Fibroblast of lung (primary cell): ENCODE results near the gene TNFAIP2.

ENCODE experiments used
- EZH2 ChIP-seq: IDR thresholded peaks from 2 replicates; pipeline ENCODE4 v1.5.1; 2012; ENCODE audit warnings: low read length, control low read depth, mild to moderate bottlenecking; ENCODE audit errors: missing control alignments
- TF ChIP-seq, protein P1 (sequence below), 2 donors: IDR thresholded peaks in 1 of 2; conservative IDR thresholded peaks in 1 of 2; 1 replicate in 1 of 2; 2 replicates in 1 of 2; pipeline ENCODE4 v1.5.1; 2011 to 2012; ENCODE audit warnings: low read length in 2 of 2, control low read depth in 1 of 2, inconsistent platforms in 1 of 2, low read depth in 1 of 2, mild to moderate bottlenecking in 1 of 2

DNA sequence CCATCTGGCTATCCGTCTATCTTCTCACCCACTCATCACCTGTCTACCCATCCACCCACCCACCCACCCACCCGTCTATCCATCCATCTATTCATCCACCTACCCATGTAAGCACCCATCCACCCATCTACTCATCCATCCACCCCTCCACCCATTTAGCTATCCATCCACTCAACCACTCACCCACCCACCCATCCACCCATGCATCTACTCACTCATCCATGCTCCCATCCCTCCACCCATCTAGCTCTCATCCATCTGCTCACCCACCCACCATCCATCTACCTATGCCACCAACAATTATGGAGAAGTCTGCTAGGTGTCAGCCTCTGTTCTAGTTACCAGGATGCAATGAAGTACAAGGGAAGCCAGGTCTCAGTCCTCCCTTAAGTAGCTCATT is 11.1 kb downstream of the TNFAIP2 start:
- TF ChIP-seq, protein P1, sequence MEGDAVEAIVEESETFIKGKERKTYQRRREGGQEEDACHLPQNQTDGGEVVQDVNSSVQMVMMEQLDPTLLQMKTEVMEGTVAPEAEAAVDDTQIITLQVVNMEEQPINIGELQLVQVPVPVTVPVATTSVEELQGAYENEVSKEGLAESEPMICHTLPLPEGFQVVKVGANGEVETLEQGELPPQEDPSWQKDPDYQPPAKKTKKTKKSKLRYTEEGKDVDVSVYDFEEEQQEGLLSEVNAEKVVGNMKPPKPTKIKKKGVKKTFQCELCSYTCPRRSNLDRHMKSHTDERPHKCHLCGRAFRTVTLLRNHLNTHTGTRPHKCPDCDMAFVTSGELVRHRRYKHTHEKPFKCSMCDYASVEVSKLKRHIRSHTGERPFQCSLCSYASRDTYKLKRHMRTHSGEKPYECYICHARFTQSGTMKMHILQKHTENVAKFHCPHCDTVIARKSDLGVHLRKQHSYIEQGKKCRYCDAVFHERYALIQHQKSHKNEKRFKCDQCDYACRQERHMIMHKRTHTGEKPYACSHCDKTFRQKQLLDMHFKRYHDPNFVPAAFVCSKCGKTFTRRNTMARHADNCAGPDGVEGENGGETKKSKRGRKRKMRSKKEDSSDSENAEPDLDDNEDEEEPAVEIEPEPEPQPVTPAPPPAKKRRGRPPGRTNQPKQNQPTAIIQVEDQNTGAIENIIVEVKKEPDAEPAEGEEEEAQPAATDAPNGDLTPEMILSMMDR (conservative IDR thresholded peaks at IDR 0.05 in 1 of 2, IDR thresholded peaks at IDR 0.05 in 1 of 2; ENCODE audit: low read depth in 1 of 2, low read length in 2 of 2) = no peak
- TF ChIP-seq EZH2 = no peak
